T-cell (primary cell): ENCODE results near the gene LRFN2. TPM values are rescaled to one million over a fixed set of nuclear protein-coding genes. Genes with fewer than 3 reads are reported as not detected.

Experiments used
- ATAC-seq, 4 experiments: fragments of 200-7000 bp in 3 of 4; fragments of 150-1000 bp in 1 of 4; cut with Tn5 transposase; replicated peaks in 1 of 4; 1 replicate in 3 of 4; 2 replicates in 1 of 4; pipeline ENCODE4 v1.10.0; 2021; ENCODE audit warnings: moderate library complexity in 3 of 4, mild to moderate bottlenecking in 2 of 4, moderate number of reproducible peaks in 1 of 4
- CTCF ChIA-PET, 2 donors: fragments of 300-600 bp; sonication (Branson Sonifier 250); formaldehyde crosslinking; loops; one replicate each; lab custom pipeline; 2022; ENCODE audit warnings: antibody characterized with exemption in 2 of 2; lab: Charles Lee
- POLR2A ChIA-PET, 2 donors: fragments of 300-600 bp; sonication (Branson Sonifier 250); formaldehyde crosslinking; loops; one replicate each; lab custom pipeline; 2022; ENCODE audit warnings: antibody characterized with exemption in 2 of 2; lab: Charles Lee
- DNase-seq, 35 experiments: peaks; one replicate each; pipeline versions ENCODE4 v3.0.0 to v3.0.0-alpha.2; 2013 to 2023
- H3K27ac ChIP-seq: one replicate; pipeline ENCODE4 v1.5.1; 2013; ENCODE audit warnings: low read length
- H3K27me3 ChIP-seq, 2 experiments: replicated peaks in 1 of 2; 1 replicate in 1 of 2; 2 replicates in 1 of 2; pipeline versions ENCODE4 v1.6.1 to v1.7.0; 2013; ENCODE audit warnings: low read length in 1 of 2, mixed read lengths in 1 of 2; ENCODE audit not compliant: control insufficient read depth in 2 of 2, insufficient read depth in 2 of 2; ENCODE audit errors: extremely low read depth in 1 of 2
- H3K36me3 ChIP-seq, 2 donors: 1 replicate in 1 of 2; 2 replicates in 1 of 2; pipeline versions ENCODE4 v1.6.1 to v1.7.0; 2013; ENCODE audit warnings: low read length in 1 of 2; ENCODE audit not compliant: control insufficient read depth in 2 of 2, insufficient read depth in 1 of 2; ENCODE audit errors: extremely low read depth in 1 of 2
- H3K4me1 ChIP-seq, 2 experiments: 1 replicate in 1 of 2; 2 replicates in 1 of 2; pipeline versions ENCODE4 v1.6.1 to v1.7.0; 2013; ENCODE audit warnings: low read length in 2 of 2, mixed read lengths in 1 of 2; ENCODE audit not compliant: insufficient read depth in 2 of 2, control insufficient read depth in 1 of 2; ENCODE audit errors: extremely low read depth in 1 of 2
- H3K4me3 ChIP-seq, 2 donors: 1 replicate in 1 of 2; 2 replicates in 1 of 2; pipeline versions ENCODE4 v1.5.1 to v1.7.0; 2013; ENCODE audit warnings: mild to moderate bottlenecking in 2 of 2, low read length in 1 of 2, moderate library complexity in 1 of 2; ENCODE audit not compliant: control insufficient read depth in 1 of 2; ENCODE audit errors: extremely low read depth in 1 of 2
- H3K9me3 ChIP-seq: 2 replicates; pipeline ENCODE4 v1.7.0; 2013
- H3K27ac Mint-ChIP-seq, 2 donors: one replicate each; pipeline ENCODE4 v1.8.0; 2020 to 2021; ENCODE audit warnings: mild to moderate bottlenecking in 2 of 2, mixed read lengths in 2 of 2
- H3K27me3 Mint-ChIP-seq, 2 donors: one replicate each; pipeline ENCODE4 v1.8.0; 2021 to 2022; ENCODE audit warnings: mixed read lengths in 2 of 2
- H3K36me3 Mint-ChIP-seq: one replicate; pipeline ENCODE4 v1.8.0; 2021; ENCODE audit warnings: mixed read lengths
- H3K4me1 Mint-ChIP-seq, 3 donors: one replicate each; pipeline ENCODE4 v1.8.0; 2020 to 2022; ENCODE audit warnings: mixed read lengths in 3 of 3, mild to moderate bottlenecking in 1 of 3
- H3K4me3 Mint-ChIP-seq, 3 donors: one replicate each; pipeline ENCODE4 v1.8.0; 2020 to 2022; ENCODE audit warnings: mild to moderate bottlenecking in 3 of 3, mixed read lengths in 3 of 3, moderate library complexity in 3 of 3
- H3K9me3 Mint-ChIP-seq, 3 donors: one replicate each; pipeline ENCODE4 v1.8.0; 2020 to 2022; ENCODE audit warnings: mixed read lengths in 3 of 3
- WGBS: methylation state at CpG from one replicate; pipeline ENCODE4 v1.1.5; 2013; ENCODE audit warnings: missing lambda C conversion rate; ENCODE audit not compliant: insufficient coverage; 5-methylcytosine and 5-hydroxymethylcytosine counted together
- total RNA-seq, 35 experiments: library from RNA in 6 of 35; stranded (reverse) in 6 of 35; fragments of 120-200 nt in 1 of 35; gene quantifications; one replicate each; pipeline versions ENCODE4 v1.2.1 to v1.2.4 and lab custom pipeline; 2013 to 2026

LRFN2 gene
- total RNA-seq, 5 donors from 2014 or later (not counting 1 experiment from before 2014, with no cell fraction given) = 0.12 to 1.7 (median 0.92) TPM

- Histone ChIP-seq H3K9me3 (no peaks in the 10 kb centered on the region), H3K36me3 (no peaks in the 10 kb centered on the region), H3K4me3 (no peak overlapping the region), H3K4me1 (no peaks in the 10 kb centered on the region), H3K27ac (no peak overlapping the region), H3K27me3 (no peaks in the 10 kb centered on the region)
- no peak for ATAC-seq
- WGBS = 100% methylated on average over 2 of the region's 7 CpGs
- H3K27ac Mint-ChIP-seq = no peak overlapping the region
- H3K4me3 Mint-ChIP-seq = no peak overlapping the region
- no peaks in the 10 kb centered on the region for H3K36me3 Mint-ChIP-seq
- CTCF ChIA-PET = no interaction called here
- POLR2A ChIA-PET = no interaction called here
- no peaks in the 10 kb centered on the region for H3K9me3 Mint-ChIP-seq
- H3K27me3 Mint-ChIP-seq = peaks cover 0 to 4% of the 10 kb centered on the region in 2 donors
- no peak for DNase-seq
- H3K4me1 Mint-ChIP-seq = no peaks in the 10 kb centered on the region
Observed at GRCh38 chr6:40426346-40427066, 160.7 kb downstream of the LRFN2 start.

GRCh38 chr6:40425192-40425919, 161.8 kb downstream of the LRFN2 start:
- ChIA-PET CTCF (no interaction called here), POLR2A (no interaction called here)
- H3K4me1 Mint-ChIP-seq = peaks cover 0 to 3% (median 3%) of the 10 kb centered on the region in 3 donors
- H3K4me1 ChIP-seq = no peaks in the 10 kb centered on the region
- no peaks in the 10 kb centered on the region for H3K9me3 ChIP-seq
- H3K36me3 ChIP-seq = no peaks in the 10 kb centered on the region
- no peaks in the 10 kb centered on the region for H3K9me3 Mint-ChIP-seq
- H3K4me3 ChIP-seq = no peak overlapping the region
- peaks cover 2 to 3% of the 10 kb centered on the region in 2 donors for H3K27me3 Mint-ChIP-seq
- H3K27ac ChIP-seq = no peak overlapping the region
- no peaks in the 10 kb centered on the region for H3K27me3 ChIP-seq
- DNase-seq (no peak), ATAC-seq (no peak)
- no peak overlapping the region for H3K27ac Mint-ChIP-seq
- no peak overlapping the region for H3K4me3 Mint-ChIP-seq
- WGBS = 86% methylated on average over 2 of the region's 4 CpGs
- H3K36me3 Mint-ChIP-seq = no peaks in the 10 kb centered on the region

GRCh38 chr6:40422046-40422445, 165.1 kb downstream of the LRFN2 start:
- WGBS = no CpG with 5 or more reads among the region's 1 CpG
- Histone ChIP-seq H3K27me3 (no peaks in the 10 kb centered on the region), H3K36me3 (no peaks in the 10 kb centered on the region), H3K9me3 (no peaks in the 10 kb centered on the region), H3K4me3 (no peak overlapping the region), H3K27ac (no peak overlapping the region), H3K4me1 (no peaks in the 10 kb centered on the region)
- DNase-seq (no peak), ATAC-seq (no peak)
- CTCF ChIA-PET = no interaction called here
- Mint-ChIP-seq H3K4me1 (peaks cover 0 to 12% (median 8%) of the 10 kb centered on the region in 3 donors), H3K27me3 (peaks cover 0 to 4% of the 10 kb centered on the region in 2 donors), H3K36me3 (no peaks in the 10 kb centered on the region), H3K9me3 (no peaks in the 10 kb centered on the region), H3K27ac (no peak overlapping the region), H3K4me3 (no peak overlapping the region)
- POLR2A ChIA-PET = no interaction called here

GRCh38 chr6:40419946-40420728, 167.0 kb downstream of the LRFN2 start:
- ChIA-PET POLR2A (no interaction called here), CTCF (no interaction called here)
- no peak for DNase-seq
- peaks cover 0 to 12% (median 8%) of the 10 kb centered on the region in 3 donors for H3K4me1 Mint-ChIP-seq
- peak in 1 of 4 experiments; percentile 29 for ATAC-seq
- 71% methylated on average over 14 of the region's 17 CpGs for WGBS
- Histone ChIP-seq H3K27ac (no peak overlapping the region), H3K9me3 (no peaks in the 10 kb centered on the region), H3K4me1 (no peaks in the 10 kb centered on the region), H3K4me3 (no peak overlapping the region), H3K27me3 (peaks cover 0 to 2% of the 10 kb centered on the region in 2 experiments), H3K36me3 (no peaks in the 10 kb centered on the region)
- H3K36me3 Mint-ChIP-seq = no peaks in the 10 kb centered on the region
- no peaks in the 10 kb centered on the region for H3K9me3 Mint-ChIP-seq
- H3K27me3 Mint-ChIP-seq = peaks cover 0 to 4% of the 10 kb centered on the region in 2 donors
- H3K27ac Mint-ChIP-seq = no peak overlapping the region
- no peak overlapping the region for H3K4me3 Mint-ChIP-seq

GRCh38 chr6:40419377-40419776, 167.8 kb downstream of the LRFN2 start:
- ChIA-PET POLR2A (no interaction called here), CTCF (no interaction called here)
- no peak overlapping the region for H3K4me3 Mint-ChIP-seq
- Histone ChIP-seq H3K27me3 (peaks cover 0 to 2% of the 10 kb centered on the region in 2 experiments), H3K27ac (no peak overlapping the region), H3K36me3 (no peaks in the 10 kb centered on the region), H3K4me1 (no peaks in the 10 kb centered on the region), H3K9me3 (no peaks in the 10 kb centered on the region), H3K4me3 (no peak overlapping the region)
- no peaks in the 10 kb centered on the region for H3K36me3 Mint-ChIP-seq
- DNase-seq (no peak), ATAC-seq (no peak)
- H3K27me3 Mint-ChIP-seq = peaks cover 0 to 4% of the 10 kb centered on the region in 2 donors
- H3K4me1 Mint-ChIP-seq = peaks cover 0 to 12% (median 8%) of the 10 kb centered on the region in 3 donors
- WGBS = 80% methylated on average over 1 of the region's 1 CpG
- H3K9me3 Mint-ChIP-seq = no peaks in the 10 kb centered on the region
- no peak overlapping the region for H3K27ac Mint-ChIP-seq

- H3K4me3 Mint-ChIP-seq = no peak overlapping the region
- no peaks in the 10 kb centered on the region for H3K36me3 Mint-ChIP-seq
- H3K27ac ChIP-seq = no peak overlapping the region
- no peaks in the 10 kb centered on the region for H3K9me3 Mint-ChIP-seq
- DNase-seq = no peak
- H3K27ac Mint-ChIP-seq = no peak overlapping the region
- 98% methylated on average over 9 of the region's 9 CpGs for WGBS
- no peaks in the 10 kb centered on the region for H3K36me3 ChIP-seq
- H3K27me3 Mint-ChIP-seq = peaks cover 0 to 4% of the 10 kb centered on the region in 2 donors
- H3K4me1 Mint-ChIP-seq = peaks cover 0 to 12% (median 8%) of the 10 kb centered on the region in 3 donors
- ChIA-PET CTCF (no interaction called here), POLR2A (no interaction called here)
- H3K27me3 ChIP-seq = peaks cover 0 to 2% of the 10 kb centered on the region in 2 experiments
- no peaks in the 10 kb centered on the region for H3K9me3 ChIP-seq
- no peak overlapping the region for H3K4me3 ChIP-seq
- no peaks in the 10 kb centered on the region for H3K4me1 ChIP-seq
- ATAC-seq = no peak
Observed at GRCh38 chr6:40417031-40417430, 170.1 kb downstream of the LRFN2 start.
